H9 (cell line): Measurements from ENCODE around the gene SSR3. TPM values are rescaled to one million over a fixed set of nuclear protein-coding genes. Genes with fewer than 3 reads are reported as not detected.

Experiments
- DNase-seq: peaks from one replicate; pipeline ENCODE4 v3.0.0-alpha.2; 2017
- H2AFZ ChIP-seq: one replicate; pipeline ENCODE4 v1.6.1; 2013; ENCODE audit warnings: mild to moderate bottlenecking, low read length, control low read depth, moderate library complexity
- H2AK5ac ChIP-seq: 2 replicates; pipeline ENCODE4 v1.6.1; 2013; ENCODE audit warnings: low read length, control low read depth, mixed read lengths; ENCODE audit not compliant: insufficient read length
- H2BK120ac ChIP-seq: one replicate; pipeline ENCODE4 v1.6.1; 2013; ENCODE audit warnings: low read depth, mild to moderate bottlenecking, low read length, control low read depth, inconsistent platforms; ENCODE audit not compliant: poor library complexity, severe bottlenecking
- H2BK12ac ChIP-seq: 2 replicates; pipeline ENCODE4 v1.6.1; 2013; ENCODE audit warnings: low read length, control low read depth, mixed read lengths, low read depth; ENCODE audit not compliant: insufficient read length
- H2BK15ac ChIP-seq: 2 replicates; pipeline ENCODE4 v1.6.1; 2013; ENCODE audit warnings: low read depth, low read length, control low read depth
- H2BK20ac ChIP-seq: one replicate; pipeline ENCODE4 v1.6.1; 2013; ENCODE audit warnings: low read depth, mild to moderate bottlenecking, low read length, control low read depth, inconsistent platforms; ENCODE audit not compliant: poor library complexity, severe bottlenecking
- H2BK5ac ChIP-seq: 2 replicates; pipeline ENCODE4 v1.6.1; 2013; ENCODE audit warnings: low read length, control low read depth, mixed read lengths; ENCODE audit not compliant: insufficient read length
- H3K14ac ChIP-seq: 2 replicates; pipeline ENCODE4 v1.6.1; 2013; ENCODE audit warnings: low read length, control low read depth; ENCODE audit not compliant: insufficient read depth
- H3K18ac ChIP-seq: 2 replicates; pipeline ENCODE4 v1.6.1; 2013; ENCODE audit warnings: low read depth, mild to moderate bottlenecking, mixed read lengths, low read length, control low read depth; ENCODE audit not compliant: insufficient read length
- H3K23ac ChIP-seq: 2 replicates; pipeline ENCODE4 v1.6.1; 2013; ENCODE audit warnings: low read length, control low read depth, mixed read lengths, low read depth; ENCODE audit not compliant: insufficient read length
- H3K23me2 ChIP-seq: 2 replicates; pipeline ENCODE4 v1.6.1; 2013; ENCODE audit warnings: low read depth, mild to moderate bottlenecking, mixed read lengths, low read length, control low read depth; ENCODE audit not compliant: insufficient read length, poor library complexity, severe bottlenecking
- H3K27ac ChIP-seq: 2 replicates; pipeline ENCODE4 v1.5.1; 2013; ENCODE audit warnings: low read length, control low read depth, mixed read lengths, low read depth; ENCODE audit not compliant: insufficient read length
- H3K27me3 ChIP-seq: 2 replicates; pipeline ENCODE4 v1.6.1; 2013; ENCODE audit warnings: low read length, control low read depth, inconsistent platforms; ENCODE audit not compliant: insufficient read depth
- H3K4ac ChIP-seq: 2 replicates; pipeline ENCODE4 v1.6.1; 2013; ENCODE audit warnings: low read depth, mild to moderate bottlenecking, control low read depth, inconsistent platforms, low read length, moderate library complexity
- H3K4me1 ChIP-seq: 2 replicates; pipeline ENCODE4 v1.6.1; 2013; ENCODE audit warnings: low read length, control low read depth, inconsistent platforms; ENCODE audit not compliant: insufficient read depth
- H3K4me2 ChIP-seq: 2 replicates; pipeline ENCODE4 v1.6.1; 2013; ENCODE audit warnings: low read length, control low read depth, mixed read lengths; ENCODE audit not compliant: insufficient read length, insufficient read depth
- H3K56ac ChIP-seq: 2 replicates; pipeline ENCODE4 v1.6.1; 2013; ENCODE audit warnings: low read depth, mild to moderate bottlenecking, mixed read lengths, low read length, control low read depth; ENCODE audit not compliant: insufficient read length
- H3K79me1 ChIP-seq: 2 replicates; pipeline ENCODE4 v1.6.1; 2013; ENCODE audit warnings: low read depth, mild to moderate bottlenecking, moderate library complexity, low read length, control low read depth, inconsistent platforms; ENCODE audit not compliant: insufficient read depth, poor library complexity, severe bottlenecking
- H3K79me2 ChIP-seq: 2 replicates; pipeline ENCODE4 v1.6.1; 2013; ENCODE audit warnings: low read length, control low read depth, inconsistent platforms; ENCODE audit not compliant: insufficient read depth
- H3K9ac ChIP-seq: 2 replicates; pipeline ENCODE4 v1.6.1; 2013; ENCODE audit warnings: low read length, control low read depth, mixed read lengths; ENCODE audit not compliant: insufficient read length; ENCODE audit errors: extremely low read depth
- H3K9me3 ChIP-seq: one replicate; pipeline ENCODE4 v1.6.1; 2013; ENCODE audit warnings: low read depth, low read length, inconsistent platforms; ENCODE audit not compliant: control insufficient read depth
- H3T11ph ChIP-seq: one replicate; pipeline ENCODE4 v1.6.1; 2013; ENCODE audit warnings: mild to moderate bottlenecking, low read length, control low read depth, inconsistent platforms
- H4K20me1 ChIP-seq: one replicate; pipeline ENCODE4 v1.6.1; 2013; ENCODE audit not compliant: control insufficient read depth, insufficient read length, insufficient read depth
- H4K5ac ChIP-seq: 2 replicates; pipeline ENCODE4 v1.6.1; 2013; ENCODE audit warnings: low read depth, mild to moderate bottlenecking, mixed read lengths, low read length, control low read depth; ENCODE audit not compliant: insufficient read length
- H4K8ac ChIP-seq: replicated peaks from 2 replicates; pipeline ENCODE4 v1.6.1; 2013; ENCODE audit warnings: low read length, control low read depth, mixed read lengths, low read depth; ENCODE audit not compliant: insufficient read length
- H4K91ac ChIP-seq: 2 replicates; pipeline ENCODE4 v1.6.1; 2013; ENCODE audit warnings: low read depth, mild to moderate bottlenecking, moderate library complexity, mixed read lengths, low read length, control low read depth; ENCODE audit not compliant: insufficient read length
- H3K27ac Mint-ChIP-seq, 3 experiments: 2 replicates in 2 of 3; 3 replicates in 1 of 3; pipeline ENCODE4 v1.8.0; 2020 to 2021; ENCODE audit warnings: mixed read lengths in 3 of 3, mild to moderate bottlenecking in 1 of 3, moderate library complexity in 1 of 3
- H3K27me3 Mint-ChIP-seq: 2 replicates; pipeline ENCODE4 v1.8.0; 2021; ENCODE audit warnings: low read depth, mild to moderate bottlenecking, moderate library complexity, mixed read lengths
- H3K36me3 Mint-ChIP-seq, 3 experiments: 2 replicates in 2 of 3; 3 replicates in 1 of 3; pipeline ENCODE4 v1.8.0; 2020 to 2021; ENCODE audit warnings: low read depth in 3 of 3, mixed read lengths in 3 of 3; ENCODE audit not compliant: insufficient read depth in 1 of 3
- H3K4me1 Mint-ChIP-seq, 2 experiments: 2 replicates each; pipeline ENCODE4 v1.8.0; 2020; ENCODE audit warnings: mixed read lengths in 2 of 2
- H3K4me3 Mint-ChIP-seq, 2 experiments: 2 replicates in 1 of 2; 3 replicates in 1 of 2; pipeline ENCODE4 v1.8.0; 2020 to 2021; ENCODE audit warnings: mild to moderate bottlenecking in 2 of 2, mixed read lengths in 2 of 2, moderate library complexity in 1 of 2
- H3K9me3 Mint-ChIP-seq, 2 experiments: 2 replicates in 1 of 2; 3 replicates in 1 of 2; pipeline ENCODE4 v1.8.0; 2020; ENCODE audit warnings: mild to moderate bottlenecking in 2 of 2, mixed read lengths in 2 of 2, moderate library complexity in 1 of 2
- CTCF ChIP-seq: fragments of 200-600 bp; sonication (generic); conservative IDR thresholded peaks from 3 replicates; pipeline ENCODE4 v1.8.0; 2021; ENCODE audit warnings: antibody characterized with exemption, mild to moderate bottlenecking
- total RNA-seq: library from RNA; stranded (reverse); gene quantifications from 2 replicates; pipeline ENCODE4 v1.2.1, GENCODE V29; 2021

SSR3 gene
- total RNA-seq, 1 experiment from 2014 or later = 177 TPM

GRCh38 chr3:156507285-156507684, 47.6 kb downstream of the SSR3 start:
- Histone ChIP-seq H3K9ac (no peak overlapping the region), H2BK12ac (no peak overlapping the region), H3K79me2 (no peaks in the 10 kb centered on the region), H3K79me1 (no peaks in the 10 kb centered on the region), H4K91ac (no peak overlapping the region), H2AK5ac (no peak overlapping the region), H3K23me2 (no peaks in the 10 kb centered on the region), H3K14ac (no peak overlapping the region), H3K4me2 (no peak overlapping the region), H2AFZ (no peak overlapping the region), H3K27ac (no peak overlapping the region), H3K27me3 (no peaks in the 10 kb centered on the region), H3T11ph (no peak overlapping the region), H2BK5ac (no peak overlapping the region), H3K23ac (no peak overlapping the region), H2BK15ac (no peak overlapping the region), H3K4ac (no peak overlapping the region), H4K5ac (no peak overlapping the region), H3K56ac (no peak overlapping the region), H4K20me1 (no peaks in the 10 kb centered on the region), H2BK20ac (no peak overlapping the region), H4K8ac (no peak overlapping the region), H3K4me1 (peaks cover 2% of the 10 kb centered on the region; the same call in 1 of the 2 replicates), H2BK120ac (no peak overlapping the region), H3K9me3 (no peaks in the 10 kb centered on the region), H3K18ac (no peak overlapping the region)
- H3K4me3 Mint-ChIP-seq = no peak overlapping the region
- no peak for DNase-seq
- H3K9me3 Mint-ChIP-seq = no peaks in the 10 kb centered on the region; a peak in 4 of 5 replicates
- TF ChIP-seq CTCF = no peak
- H3K27me3 Mint-ChIP-seq = no peaks in the 10 kb centered on the region
- H3K27ac Mint-ChIP-seq = no peak overlapping the region
- no peaks in the 10 kb centered on the region for H3K36me3 Mint-ChIP-seq
- H3K4me1 Mint-ChIP-seq = peaks cover 6 to 11% of the 10 kb centered on the region in 2 experiments
